Naive thymus-derived CD4-positive, alpha-beta T cell (primary cell): ENCODE measurements around the gene CPNE9. TPM values are rescaled to one million over a fixed set of nuclear protein-coding genes. Genes with fewer than 3 reads are reported as not detected.

Source experiments
- ATAC-seq: fragments of 150-1000 bp; cut with Tn5 transposase; 2 replicates; pipeline ENCODE4 v1.10.0; 2021; ENCODE audit warnings: mild to moderate bottlenecking, moderate library complexity
- CTCF ChIA-PET: fragments of 350-600 bp; sonication (Branson Sonifier 250); formaldehyde crosslinking; loops from one replicate; lab custom pipeline; 2021; ENCODE audit warnings: antibody characterized with exemption; lab: Charles Lee
- POLR2A ChIA-PET: fragments of 350-600 bp; sonication (Branson Sonifier 250); formaldehyde crosslinking; loops from one replicate; lab custom pipeline; 2021; ENCODE audit warnings: antibody characterized with exemption, inconsistent platforms; lab: Charles Lee
- DNase-seq, 9 donors: peaks; one replicate each; pipeline versions ENCODE4 v3.0.0 to v3.0.0-alpha.2; 2020 to 2022; ENCODE audit warnings: mixed read lengths in 1 of 9
- H3K27ac ChIP-seq: one replicate; pipeline ENCODE4 v1.7.0; 2013; ENCODE audit warnings: mild to moderate bottlenecking, low read depth, low read length, moderate library complexity
- H3K27me3 ChIP-seq, 2 donors: one replicate each; pipeline ENCODE4 v1.7.0; 2013; ENCODE audit warnings: low read length in 2 of 2, mild to moderate bottlenecking in 2 of 2, moderate library complexity in 2 of 2; ENCODE audit not compliant: control insufficient read depth in 2 of 2, insufficient read depth in 2 of 2
- H3K36me3 ChIP-seq, 3 experiments: 1 replicate in 2 of 3; 2 replicates in 1 of 3; pipeline ENCODE4 v1.7.0; 2013; ENCODE audit warnings: low read length in 3 of 3, mild to moderate bottlenecking in 3 of 3, moderate library complexity in 1 of 3; ENCODE audit not compliant: insufficient read depth in 3 of 3, control insufficient read depth in 2 of 3
- H3K4me1 ChIP-seq, 2 donors: one replicate each; pipeline ENCODE4 v1.7.0; 2013; ENCODE audit warnings: low read length in 2 of 2, mild to moderate bottlenecking in 2 of 2, moderate library complexity in 1 of 2; ENCODE audit not compliant: control insufficient read depth in 2 of 2, insufficient read depth in 2 of 2
- H3K4me3 ChIP-seq: 2 replicates; pipeline ENCODE4 v1.7.0; 2013; ENCODE audit warnings: mild to moderate bottlenecking, low read length
- H3K9me3 ChIP-seq, 3 experiments: 1 replicate in 2 of 3; 2 replicates in 1 of 3; pipeline ENCODE4 v1.7.0; 2013; ENCODE audit warnings: low read length in 3 of 3; ENCODE audit not compliant: control insufficient read depth in 2 of 3
- H3K27ac Mint-ChIP-seq, 9 donors: one replicate each; pipeline ENCODE4 v1.8.0; 2020 to 2022; ENCODE audit warnings: mixed read lengths in 9 of 9, mild to moderate bottlenecking in 8 of 9, moderate library complexity in 5 of 9, inconsistent platforms in 2 of 9
- H3K27me3 Mint-ChIP-seq, 5 donors: one replicate each; pipeline ENCODE4 v1.8.0; 2021 to 2022; ENCODE audit warnings: mixed read lengths in 5 of 5, mild to moderate bottlenecking in 1 of 5
- H3K36me3 Mint-ChIP-seq, 5 donors: one replicate each; pipeline ENCODE4 v1.8.0; 2020 to 2022; ENCODE audit warnings: mixed read lengths in 5 of 5, mild to moderate bottlenecking in 3 of 5, inconsistent platforms in 1 of 5
- H3K4me1 Mint-ChIP-seq, 7 donors: one replicate each; pipeline ENCODE4 v1.8.0; 2020 to 2022; ENCODE audit warnings: mixed read lengths in 7 of 7, mild to moderate bottlenecking in 3 of 7, inconsistent platforms in 1 of 7
- H3K4me3 Mint-ChIP-seq, 10 donors: one replicate each; pipeline ENCODE4 v1.8.0; 2020 to 2022; ENCODE audit warnings: mild to moderate bottlenecking in 10 of 10, mixed read lengths in 10 of 10, moderate library complexity in 6 of 10, inconsistent platforms in 2 of 10
- H3K9me3 Mint-ChIP-seq, 11 donors: one replicate each; pipeline ENCODE4 v1.8.0; 2020 to 2022; ENCODE audit warnings: mixed read lengths in 11 of 11, mild to moderate bottlenecking in 4 of 11, inconsistent platforms in 1 of 11, moderate library complexity in 1 of 11
- intact Hi-C, 2 donors: fragments of 100-400 bp; cut with micrococcal nuclease; formaldehyde crosslinking; loops; one replicate each; pipeline ENCODE4 v1.15.1; 2023
- polyA plus RNA-seq, 2 donors: library from polyadenylated mRNA; unstranded; fragments of 300-500 nt; fragmentation: Illumina TruSeq; gene quantifications; one replicate each; pipeline ENCODE4 v1.2.3, GENCODE V29; 2021
- total RNA-seq, 6 experiments: library from RNA in 5 of 6; stranded (reverse) in 5 of 6; gene quantifications; 1 replicate in 5 of 6; 2 replicates in 1 of 6; pipeline ENCODE4 v1.2.3 and lab custom pipeline; 2021 to 2026

Gene CPNE9
- total and polyA plus RNA-seq, 7 experiments from 2014 or later: 0.16 to 1.2 (median 0.51) TPM; not detected in 3

GRCh38 chr3:9698293-9698692 is 5.3 kb upstream of the CPNE9 start:
- no peak overlapping the region for H3K27ac Mint-ChIP-seq
- ATAC-seq (no peak), DNase-seq (no peak)
- H3K27me3 Mint-ChIP-seq: peaks cover 1 to 6% (median 6%) of the 10 kb centered on the region in 5 donors
- H3K36me3 Mint-ChIP-seq: peaks cover 19 to 76% (median 38%) of the 10 kb centered on the region in 5 donors
- H3K4me3 Mint-ChIP-seq: no peak overlapping the region
- peaks cover 0 to 3% (median 0%) of the 10 kb centered on the region in 11 donors for H3K9me3 Mint-ChIP-seq
- peaks cover 0 to 82% (median 13%) of the 10 kb centered on the region in 3 experiments for H3K36me3 ChIP-seq
- no peak overlapping the region for H3K27ac ChIP-seq
- intact Hi-C loops: no loop called here
- POLR2A ChIA-PET: interaction anchor here (0.7 kb wide), 1 partner anchor 287 kb away, joined by 4 read pairs; no protein-coding TSS in a partner anchor
- CTCF ChIA-PET: interaction anchor here (0.7 kb wide), 1 partner anchor 31 kb away, joined by 4 read pairs; no protein-coding TSS in a partner anchor
- H3K4me3 ChIP-seq: no peak overlapping the region
- H3K9me3 ChIP-seq: no peaks in the 10 kb centered on the region
- peaks cover 0 to 6% (median 4%) of the 10 kb centered on the region in 7 donors for H3K4me1 Mint-ChIP-seq
- H3K27me3 ChIP-seq: no peaks in the 10 kb centered on the region
- no peaks in the 10 kb centered on the region for H3K4me1 ChIP-seq

DNA sequence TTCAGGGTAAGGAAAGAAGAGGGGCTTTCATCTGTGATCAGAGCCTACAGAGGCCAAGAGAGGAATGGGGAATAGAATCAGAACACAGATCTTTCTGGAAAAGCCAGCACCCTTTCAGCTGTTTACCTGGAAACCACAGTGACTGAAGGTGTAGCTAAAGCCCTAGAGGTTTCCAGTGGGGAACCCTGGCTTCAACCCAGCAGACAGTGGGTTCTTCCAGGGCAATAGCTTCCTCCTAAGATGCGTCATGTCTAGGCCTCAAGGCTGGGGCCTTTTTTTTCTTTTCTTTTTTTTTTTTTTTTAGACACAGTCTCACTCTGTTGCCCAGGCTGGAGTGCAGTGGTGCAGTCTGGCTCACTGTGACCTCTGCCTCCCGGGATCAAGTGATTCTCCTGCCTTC is 3.1 kb upstream of the CPNE9 start:
- H3K36me3 Mint-ChIP-seq: peaks cover 11 to 57% (median 38%) of the 10 kb centered on the region in 5 donors
- H3K9me3 ChIP-seq: no peaks in the 10 kb centered on the region
- ATAC-seq (no peak), DNase-seq (no peak)
- H3K27ac ChIP-seq: no peak overlapping the region
- H3K27me3 ChIP-seq: peaks cover 0 to 5% of the 10 kb centered on the region in 2 donors
- peaks cover 4 to 25% (median 8%) of the 10 kb centered on the region in 5 donors for H3K27me3 Mint-ChIP-seq
- H3K4me3 Mint-ChIP-seq: no peak overlapping the region
- intact Hi-C loops: no loop called here
- peaks cover 0 to 2% (median 0%) of the 10 kb centered on the region in 11 donors for H3K9me3 Mint-ChIP-seq
- peaks cover 0 to 59% (median 8%) of the 10 kb centered on the region in 3 experiments for H3K36me3 ChIP-seq
- CTCF ChIA-PET: no interaction called here
- peaks cover 7 to 9% of the 10 kb centered on the region in 2 donors for H3K4me1 ChIP-seq
- no peak overlapping the region for H3K27ac Mint-ChIP-seq
- POLR2A ChIA-PET: no interaction called here
- no peak overlapping the region for H3K4me3 ChIP-seq
- H3K4me1 Mint-ChIP-seq: peaks cover 0 to 21% (median 10%) of the 10 kb centered on the region in 7 donors

GRCh38 chr3:9701006-9701405 is 2.6 kb upstream of the CPNE9 start:
- Histone ChIP-seq H3K4me1 (peaks cover 7 to 9% of the 10 kb centered on the region in 2 donors), H3K9me3 (no peaks in the 10 kb centered on the region), H3K27ac (no peak overlapping the region), H3K36me3 (peaks cover 0 to 54% (median 8%) of the 10 kb centered on the region in 3 experiments), H3K4me3 (no peak overlapping the region), H3K27me3 (peaks cover 0 to 5% of the 10 kb centered on the region in 2 donors)
- no peak for ATAC-seq
- H3K36me3 Mint-ChIP-seq: peaks cover 11 to 52% (median 38%) of the 10 kb centered on the region in 5 donors
- intact Hi-C loops: no loop called here
- peaks cover 5 to 29% (median 13%) of the 10 kb centered on the region in 5 donors for H3K27me3 Mint-ChIP-seq
- peaks cover 0 to 21% (median 10%) of the 10 kb centered on the region in 7 donors for H3K4me1 Mint-ChIP-seq
- H3K9me3 Mint-ChIP-seq: peaks cover 0 to 1% (median 0%) of the 10 kb centered on the region in 11 donors
- no peak for DNase-seq
- ChIA-PET POLR2A (interaction anchor here (0.6 kb wide), 1 partner anchor 35 kb away, joined by 3 read pairs; no protein-coding TSS in a partner anchor), CTCF (no interaction called here)
- H3K4me3 Mint-ChIP-seq: no peak overlapping the region
- no peak overlapping the region for H3K27ac Mint-ChIP-seq

GRCh38 chr3:9701711-9702110 is 1.9 kb upstream of the CPNE9 start:
- intact Hi-C loops: no loop called here
- Histone ChIP-seq H3K9me3 (no peaks in the 10 kb centered on the region), H3K4me3 (no peak overlapping the region), H3K27ac (no peak overlapping the region), H3K27me3 (peaks cover 0 to 5% of the 10 kb centered on the region in 2 donors), H3K36me3 (peaks cover 0 to 47% (median 8%) of the 10 kb centered on the region in 3 experiments), H3K4me1 (peaks cover 7 to 9% of the 10 kb centered on the region in 2 donors)
- H3K4me3 Mint-ChIP-seq: peak overlapping the region in 1 of 10 donors; percentile 14
- CTCF ChIA-PET: no interaction called here
- DNase-seq (no peak), ATAC-seq (no peak)
- peaks cover 5 to 21% (median 10%) of the 10 kb centered on the region in 7 donors for H3K4me1 Mint-ChIP-seq
- POLR2A ChIA-PET: interaction anchor here (0.6 to 0.7 kb wide), 2 partner anchors 293 to 1644 kb away, joined by 3 read pairs; no protein-coding TSS in a partner anchor
- H3K9me3 Mint-ChIP-seq: peaks cover 0 to 3% (median 0%) of the 10 kb centered on the region in 11 donors
- H3K27me3 Mint-ChIP-seq: peaks cover 12 to 36% (median 17%) of the 10 kb centered on the region in 5 donors
- H3K36me3 Mint-ChIP-seq: peaks cover 13 to 49% (median 38%) of the 10 kb centered on the region in 5 donors
- no peak overlapping the region for H3K27ac Mint-ChIP-seq

DNA sequence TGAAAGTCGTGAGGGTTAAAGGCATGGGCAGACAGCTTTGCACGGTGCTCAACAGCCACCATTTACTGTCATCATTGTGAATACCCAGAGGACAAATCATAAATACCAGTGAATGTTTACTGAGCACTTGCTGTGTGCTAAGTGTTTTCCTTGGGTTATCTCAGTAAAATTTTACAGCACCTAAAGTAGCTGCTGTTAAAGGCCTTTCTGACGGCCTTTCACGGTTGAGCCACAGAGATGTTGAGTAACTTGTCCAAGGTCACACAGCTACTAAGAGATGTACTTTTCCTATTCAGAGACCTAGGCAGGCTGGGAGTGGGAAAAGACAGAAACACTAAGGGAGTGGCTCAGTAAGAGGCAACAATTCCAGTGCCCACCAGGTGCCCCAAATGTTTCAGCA is 393 bp upstream of the CPNE9 start:
- no peak for ATAC-seq
- H3K27me3 ChIP-seq: peaks cover 0 to 5% of the 10 kb centered on the region in 2 donors
- H3K27ac ChIP-seq: no peak overlapping the region
- H3K4me3 ChIP-seq: no peak overlapping the region
- H3K36me3 ChIP-seq: peaks cover 0 to 32% (median 5%) of the 10 kb centered on the region in 3 experiments
- peaks cover 7 to 9% of the 10 kb centered on the region in 2 donors for H3K4me1 ChIP-seq
- peaks cover 0 to 3% (median 0%) of the 10 kb centered on the region in 11 donors for H3K9me3 Mint-ChIP-seq
- intact Hi-C loops: no loop called here
- no peak for DNase-seq
- H3K27me3 Mint-ChIP-seq: peaks cover 13 to 44% (median 17%) of the 10 kb centered on the region in 5 donors
- ChIA-PET CTCF (interaction anchor here (0.5 kb wide), 1 partner anchor 160 kb away, joined by 5 read pairs; no protein-coding TSS in a partner anchor), POLR2A (no interaction called here)
- H3K4me1 Mint-ChIP-seq: peaks cover 5 to 21% (median 10%) of the 10 kb centered on the region in 7 donors
- peak overlapping the region in 7 of 10 donors; percentile 29 to 68 (median 55) for H3K4me3 Mint-ChIP-seq
- H3K36me3 Mint-ChIP-seq: peaks cover 13 to 40% (median 31%) of the 10 kb centered on the region in 5 donors
- no peak overlapping the region for H3K27ac Mint-ChIP-seq
- H3K9me3 ChIP-seq: no peaks in the 10 kb centered on the region

GRCh38 chr3:9704347-9705322 is 1.0 kb downstream of the CPNE9 start:
- Histone ChIP-seq H3K4me3 (no peak overlapping the region), H3K27ac (no peak overlapping the region), H3K9me3 (no peaks in the 10 kb centered on the region), H3K27me3 (peaks cover 0 to 5% of the 10 kb centered on the region in 2 donors), H3K36me3 (peaks cover 0 to 25% (median 5%) of the 10 kb centered on the region in 3 experiments), H3K4me1 (peaks cover 7 to 9% of the 10 kb centered on the region in 2 donors)
- H3K36me3 Mint-ChIP-seq: peaks cover 13 to 36% (median 31%) of the 10 kb centered on the region in 5 donors
- H3K9me3 Mint-ChIP-seq: peaks cover 0 to 3% (median 0%) of the 10 kb centered on the region in 11 donors
- DNase-seq (peak in 1 of 9 donors; percentile 38), ATAC-seq (peak; percentile 48)
- H3K27me3 Mint-ChIP-seq: peaks cover 13 to 44% (median 17%) of the 10 kb centered on the region in 5 donors
- peak overlapping the region in 9 of 10 donors; percentile 16 to 77 (median 50) for H3K4me3 Mint-ChIP-seq
- peaks cover 5 to 21% (median 10%) of the 10 kb centered on the region in 7 donors for H3K4me1 Mint-ChIP-seq
- H3K27ac Mint-ChIP-seq: peak overlapping the region in 1 of 9 donors; percentile 32
- POLR2A ChIA-PET: no interaction called here
- CTCF ChIA-PET: no interaction called here
- intact Hi-C loops: loop anchor here in 1 of 2 donors (2.0 kb wide), 1 partner anchor 22 kb away; no protein-coding TSS in a partner anchor
